GM19328 (cell line): ENCODE measurements around the gene APP.

Source experiments
- ATAC-seq: cut with Tn5 transposase; IDR thresholded peaks from one replicate; pipeline ENCODE4 v1.9.1; 2021; ENCODE audit warnings: mild to moderate bottlenecking, moderate library complexity; ENCODE audit not compliant: unreplicated experiment

APP gene

DNA sequence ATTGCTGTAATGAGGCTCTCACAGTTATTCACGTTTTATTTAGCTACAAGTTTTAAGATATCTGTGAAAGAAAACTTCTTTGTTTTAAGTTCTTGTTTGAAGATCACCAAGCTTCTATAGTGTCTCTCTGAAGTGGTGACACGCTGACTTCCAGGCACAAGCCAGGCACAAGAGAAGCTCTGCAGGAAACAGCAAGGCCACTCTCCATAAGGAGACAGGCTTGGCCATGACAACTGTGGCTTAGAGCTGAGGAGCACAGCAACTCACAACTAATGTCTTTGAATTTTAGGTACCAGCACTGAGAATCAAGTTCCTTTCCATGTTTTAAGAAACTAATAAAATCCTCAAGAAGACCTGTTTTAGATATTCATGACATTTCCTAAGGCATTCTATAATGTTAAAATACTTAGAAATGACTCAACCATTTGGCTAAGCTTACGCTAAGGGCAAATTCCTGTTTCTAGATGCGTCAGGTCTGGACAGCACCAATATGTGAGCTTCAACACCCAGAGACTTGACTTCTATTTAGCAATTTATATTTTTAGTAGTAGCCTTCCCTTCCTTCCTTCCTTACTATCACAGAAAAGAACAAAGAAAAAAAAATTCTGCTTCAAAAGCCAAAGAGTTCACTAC, 40.2 kb downstream of the APP start:
- no peak for ATAC-seq

- ATAC-seq: no peak
Observed at GRCh38 chr21:26127918-26128317, 42.7 kb downstream of the APP start.

GRCh38 chr21:26127073-26127814, 43.3 kb downstream of the APP start:
- ATAC-seq: no peak

DNA sequence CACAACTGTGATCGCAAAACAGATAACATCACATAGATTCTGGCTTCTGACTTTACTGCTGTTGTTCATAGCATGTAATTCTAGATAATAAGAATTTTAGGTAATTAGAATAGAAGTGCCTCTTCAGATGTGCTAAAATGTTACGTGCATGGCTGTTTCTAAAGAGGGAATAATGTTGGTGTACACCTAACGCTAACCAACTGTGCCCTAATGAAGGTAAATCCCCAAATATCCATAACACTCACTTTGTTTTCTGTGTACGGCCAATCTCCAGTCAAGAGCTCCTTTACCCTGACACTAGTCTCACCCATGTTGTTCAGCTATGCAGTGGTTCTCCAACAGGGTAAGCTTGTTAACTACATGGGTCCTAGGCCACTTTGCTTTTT, 44.4 kb downstream of the APP start:
- no peak for ATAC-seq

GRCh38 chr21:26125433-26126167, 45.0 kb downstream of the APP start:
- no peak for ATAC-seq

DNA sequence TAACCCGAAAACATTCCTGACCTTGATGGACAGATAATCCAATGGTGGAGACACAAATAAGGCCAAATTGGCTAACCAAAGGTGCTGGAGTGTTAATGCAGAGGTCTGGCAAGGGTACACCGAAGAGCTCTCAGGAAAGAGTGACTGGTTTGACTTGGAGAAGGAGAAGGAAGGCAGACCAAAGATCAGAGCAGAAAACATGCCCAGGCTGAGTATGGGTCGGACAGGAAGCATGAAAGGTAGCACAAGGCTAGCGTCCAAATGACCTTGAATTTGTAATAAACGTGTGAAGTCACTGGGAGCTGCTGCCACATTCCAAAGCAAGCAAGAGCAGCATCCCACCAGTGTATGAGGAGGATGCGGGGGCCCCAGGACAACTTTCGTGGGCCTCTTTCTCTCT, 45.7 kb downstream of the APP start:
- no peak for ATAC-seq

GRCh38 chr21:26124421-26124833, 46.1 kb downstream of the APP start:
- ATAC-seq: no peak

GRCh38 chr21:26123012-26123411, 47.6 kb downstream of the APP start:
- ATAC-seq: no peak

- no peak for ATAC-seq
Observed at GRCh38 chr21:26120828-26121227, 49.7 kb downstream of the APP start.

DNA sequence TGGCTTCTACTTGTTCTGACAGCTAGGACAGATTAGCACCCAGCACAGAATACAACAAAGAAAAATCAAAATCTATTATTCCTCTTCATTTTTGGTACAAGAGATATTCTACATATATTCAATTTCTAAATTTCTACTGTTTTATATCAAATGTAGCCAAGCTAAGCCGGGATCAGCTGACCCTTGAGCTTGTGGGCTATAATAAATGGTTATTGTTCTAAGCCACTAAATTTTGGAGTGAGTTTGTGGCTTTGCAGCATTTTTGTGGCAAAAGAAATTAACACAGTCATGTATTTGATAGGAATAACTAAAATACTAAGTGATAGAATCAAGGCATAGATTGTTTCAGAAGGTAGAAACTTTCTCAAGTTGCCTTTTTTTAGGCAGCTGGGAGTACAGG, 50.7 kb downstream of the APP start:
- ATAC-seq: no peak

DNA sequence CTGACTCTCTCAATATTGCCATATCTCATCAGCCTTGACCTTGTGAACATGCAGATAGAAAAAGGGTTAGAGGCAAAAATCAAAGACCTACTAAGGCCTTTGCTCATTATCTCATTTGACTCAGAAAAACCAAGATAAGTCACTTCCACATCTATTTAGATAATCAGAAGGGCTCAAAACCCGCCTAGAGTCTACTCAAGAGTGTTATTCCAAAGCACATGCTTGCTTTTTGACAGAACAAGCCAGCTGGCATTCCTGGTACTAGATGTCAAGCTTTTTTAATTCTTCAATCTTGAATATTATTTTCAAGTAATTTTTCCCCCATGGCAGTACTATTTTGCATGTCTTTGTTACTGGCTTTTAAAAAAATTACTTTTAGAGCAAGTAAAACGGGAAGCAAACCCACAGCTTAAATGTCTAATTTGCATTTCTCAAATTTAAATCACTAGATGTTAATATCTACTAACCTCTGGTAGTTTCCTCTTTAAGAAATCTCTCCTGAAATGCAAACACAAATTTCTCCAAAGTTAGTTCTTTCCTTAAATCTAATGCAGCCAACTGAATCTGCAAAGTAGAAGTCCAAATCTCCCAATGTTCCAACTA, 51.5 kb downstream of the APP start:
- no peak for ATAC-seq

DNA sequence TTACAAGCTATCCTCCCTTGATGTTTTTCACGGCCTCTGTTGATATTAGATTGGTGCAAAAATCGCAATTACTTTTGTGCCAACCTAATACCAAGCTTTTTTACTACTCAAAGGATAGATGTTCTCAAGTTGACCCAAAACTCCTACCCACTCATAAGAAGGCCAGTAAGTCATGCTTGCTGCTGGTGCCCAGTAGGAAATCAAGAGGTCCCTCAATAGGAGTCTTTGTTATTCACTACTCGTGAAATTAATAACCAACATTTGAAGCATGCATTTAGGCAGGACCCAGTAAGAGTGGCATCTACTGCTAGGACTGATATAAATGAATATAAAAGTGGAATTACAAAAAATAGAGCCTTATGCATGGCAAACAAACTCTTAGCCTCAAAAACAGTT, 52.6 kb downstream of the APP start:
- no peak for ATAC-seq

DNA sequence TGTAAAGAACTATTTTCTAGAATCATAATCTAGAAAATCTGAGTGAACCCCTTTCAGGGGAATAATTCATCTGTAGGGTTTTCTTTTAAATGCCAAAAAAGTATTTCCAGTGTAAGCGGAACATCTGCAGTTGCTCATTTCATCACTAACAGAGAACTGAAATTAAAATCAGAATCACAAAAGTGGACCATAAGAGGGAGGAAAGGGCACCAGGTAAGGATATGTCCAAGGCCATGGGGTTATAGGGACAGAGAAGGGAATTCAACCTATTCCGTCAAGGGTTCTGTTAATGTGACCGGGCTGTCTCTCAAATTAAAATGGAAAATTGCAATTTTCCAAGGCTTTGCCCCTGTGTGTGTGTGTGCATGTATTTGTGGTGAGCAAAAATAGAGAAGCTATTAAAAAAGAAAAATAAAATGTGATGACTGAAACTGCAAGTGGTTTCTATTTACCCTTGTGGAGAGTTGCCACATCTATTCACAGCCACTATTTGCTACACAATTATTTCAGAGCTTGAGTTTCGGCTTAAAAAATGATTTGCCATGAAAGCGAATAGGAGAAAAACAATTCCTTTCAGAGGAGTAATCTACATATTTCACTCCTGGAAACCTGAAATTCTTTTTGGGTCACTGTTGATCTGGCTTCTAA, 53.1 kb downstream of the APP start:
- ATAC-seq: no peak

- ATAC-seq: no peak
Observed at GRCh38 chr21:26116456-26117011, 54.0 kb downstream of the APP start.

DNA sequence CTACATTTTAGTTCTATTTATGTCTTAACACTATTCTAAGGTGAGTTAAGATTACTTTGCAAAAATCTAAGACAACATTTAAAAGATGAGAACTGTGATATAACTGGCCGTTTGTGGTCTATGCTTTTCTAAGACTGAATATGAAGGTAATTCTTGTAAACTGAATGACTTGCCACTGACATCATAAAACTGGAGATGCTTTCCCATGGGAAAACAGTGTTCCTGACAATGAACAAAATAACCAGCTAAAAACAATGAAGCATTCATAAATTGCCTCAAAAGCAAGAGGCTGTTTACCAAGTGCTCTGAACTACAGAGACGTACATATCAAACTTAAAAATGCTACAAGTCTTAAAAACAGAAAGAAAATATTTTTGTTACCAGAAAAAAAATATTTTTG, 54.7 kb downstream of the APP start:
- ATAC-seq: no peak

GRCh38 chr21:26115305-26115704, 55.3 kb downstream of the APP start:
- ATAC-seq: no peak

GRCh38 chr21:26112975-26113374, 57.6 kb downstream of the APP start:
- ATAC-seq: no peak

- ATAC-seq: no peak
Observed at GRCh38 chr21:26112127-26112742, 58.3 kb downstream of the APP start.

DNA sequence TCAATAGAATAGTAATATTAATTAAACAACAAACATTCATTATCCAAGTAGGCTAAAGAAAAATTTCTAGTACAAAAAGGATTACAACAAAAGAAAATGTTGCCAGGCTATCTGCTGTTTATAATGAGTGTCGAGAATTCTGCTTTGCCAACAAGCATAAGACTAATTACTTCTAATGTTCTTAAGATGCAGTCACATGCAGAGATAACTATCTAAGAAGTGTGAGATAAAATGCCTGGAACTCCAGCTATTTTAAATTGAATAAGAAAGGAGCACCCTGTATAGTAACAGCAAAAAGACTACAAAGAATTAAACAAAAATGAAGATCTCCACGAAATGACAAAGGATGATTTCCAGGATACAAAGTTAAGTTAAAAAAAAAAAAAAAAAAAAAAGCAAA, 59.9 kb downstream of the APP start:
- no peak for ATAC-seq

GRCh38 chr21:26107429-26107828, 63.1 kb downstream of the APP start:
- ATAC-seq: no peak
